Stimulated activated CD4-positive, alpha-beta T cell treated with anti-CD3 and anti-CD28 coated beads, Interleukin-1b, Interleukin-23, amount 100 ng/mL, for 24 hours (primary cell): ENCODE data around the gene INPP5D.

Experiments
- DNase-seq, 4 experiments: peaks; one replicate each; pipeline ENCODE4 v3.0.0-alpha.2; 2020; ENCODE audit warnings: low read depth in 4 of 4, low spot score in 1 of 4

INPP5D gene

DNA sequence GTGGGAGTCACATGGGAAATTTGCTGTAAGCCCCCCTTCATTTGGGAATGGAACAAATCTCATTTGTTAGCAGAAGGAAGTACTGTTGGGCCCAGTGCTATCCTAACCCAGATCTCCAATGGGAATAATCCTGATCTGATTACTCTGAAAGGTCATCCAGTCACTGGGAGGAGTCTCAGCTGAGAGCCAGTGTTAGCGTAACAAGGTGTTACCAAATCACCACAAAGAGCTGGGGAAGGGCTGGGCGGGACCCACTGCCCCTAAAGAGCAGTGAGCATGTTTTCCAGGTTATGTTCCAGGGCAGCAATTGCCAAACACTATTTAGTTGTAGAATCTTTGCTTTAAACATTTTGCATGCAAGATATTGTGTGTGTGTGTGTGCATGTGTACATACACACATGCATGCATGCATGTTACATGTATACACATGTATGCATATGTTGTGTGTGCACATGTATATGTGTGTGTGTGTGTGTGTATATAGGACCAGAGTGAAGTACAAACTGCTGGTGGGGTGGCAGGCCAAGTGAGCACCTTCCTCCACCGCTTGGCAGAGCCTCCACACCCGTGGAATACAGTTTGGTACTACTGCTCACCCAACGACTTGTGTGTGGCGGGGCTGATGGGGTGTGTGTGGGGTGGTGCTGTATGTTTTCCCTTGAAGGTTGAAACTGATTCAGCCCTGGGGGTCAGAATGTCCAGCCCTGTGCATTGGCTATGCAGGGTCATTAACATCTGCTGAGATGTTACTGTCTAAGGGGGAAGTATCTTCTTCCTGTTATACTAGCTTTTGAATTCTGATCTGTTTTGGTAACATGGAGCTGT is 15.2 kb downstream of the INPP5D start:
- no peak for DNase-seq

DNA sequence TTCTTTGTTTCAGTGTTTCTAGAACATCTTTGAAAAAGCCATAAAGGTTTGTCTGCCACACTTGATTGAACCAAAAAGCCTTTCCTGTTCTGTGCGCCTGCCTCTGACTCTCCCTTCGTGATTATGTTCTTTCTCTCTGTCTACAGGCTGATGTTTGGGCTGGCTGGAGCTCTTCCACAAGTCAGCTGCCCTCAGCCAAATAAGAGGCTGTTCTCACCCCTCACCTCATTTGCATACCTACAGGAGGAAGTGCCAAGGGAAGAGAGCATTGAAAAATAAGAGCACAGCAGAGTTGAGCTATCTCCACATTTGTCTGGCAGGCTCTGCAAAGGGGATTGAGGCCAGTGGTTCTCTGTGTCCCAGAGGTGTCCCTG is 15.8 kb downstream of the INPP5D start:
- DNase-seq: no peak

DNA sequence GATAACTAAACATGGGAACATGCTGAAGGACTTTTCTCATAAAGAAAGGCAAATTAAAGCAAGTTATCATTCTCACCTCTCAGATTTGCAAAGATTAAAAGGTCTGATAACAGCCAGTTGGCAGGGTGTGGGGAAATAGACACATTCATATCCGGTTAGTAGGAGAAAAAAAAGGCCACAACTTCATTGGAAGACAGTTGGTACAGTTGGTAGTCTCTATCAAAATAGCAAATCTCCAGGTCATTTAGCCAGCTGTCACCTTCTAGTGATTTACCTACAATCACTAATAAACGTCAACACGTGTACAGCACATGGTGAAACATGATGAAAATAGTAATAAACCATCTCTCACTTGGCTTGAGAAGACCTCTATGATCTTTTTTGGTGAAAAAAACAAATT is 16.6 kb downstream of the INPP5D start:
- no peak for DNase-seq

DNA sequence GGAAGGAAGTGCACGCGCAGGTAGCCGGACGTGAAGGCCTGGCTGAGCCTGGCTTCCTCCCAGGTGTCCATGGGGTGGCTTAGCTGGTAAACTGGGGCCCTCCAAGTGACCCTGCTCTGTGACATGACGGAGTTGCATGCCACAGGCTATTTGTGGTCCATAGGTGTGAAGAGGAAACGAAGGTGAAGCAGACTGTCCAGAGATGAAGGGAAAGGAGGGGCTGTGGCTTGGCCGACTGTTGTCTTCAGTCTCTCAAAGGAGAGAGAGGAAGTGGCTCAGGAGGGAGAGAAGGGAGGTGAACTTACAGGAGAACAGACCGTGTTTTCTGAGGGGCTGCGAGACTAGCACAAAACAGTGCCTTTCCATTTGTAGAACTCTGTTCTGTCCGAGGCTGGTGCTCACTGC is 19.3 kb downstream of the INPP5D start:
- no peak for DNase-seq

DNA sequence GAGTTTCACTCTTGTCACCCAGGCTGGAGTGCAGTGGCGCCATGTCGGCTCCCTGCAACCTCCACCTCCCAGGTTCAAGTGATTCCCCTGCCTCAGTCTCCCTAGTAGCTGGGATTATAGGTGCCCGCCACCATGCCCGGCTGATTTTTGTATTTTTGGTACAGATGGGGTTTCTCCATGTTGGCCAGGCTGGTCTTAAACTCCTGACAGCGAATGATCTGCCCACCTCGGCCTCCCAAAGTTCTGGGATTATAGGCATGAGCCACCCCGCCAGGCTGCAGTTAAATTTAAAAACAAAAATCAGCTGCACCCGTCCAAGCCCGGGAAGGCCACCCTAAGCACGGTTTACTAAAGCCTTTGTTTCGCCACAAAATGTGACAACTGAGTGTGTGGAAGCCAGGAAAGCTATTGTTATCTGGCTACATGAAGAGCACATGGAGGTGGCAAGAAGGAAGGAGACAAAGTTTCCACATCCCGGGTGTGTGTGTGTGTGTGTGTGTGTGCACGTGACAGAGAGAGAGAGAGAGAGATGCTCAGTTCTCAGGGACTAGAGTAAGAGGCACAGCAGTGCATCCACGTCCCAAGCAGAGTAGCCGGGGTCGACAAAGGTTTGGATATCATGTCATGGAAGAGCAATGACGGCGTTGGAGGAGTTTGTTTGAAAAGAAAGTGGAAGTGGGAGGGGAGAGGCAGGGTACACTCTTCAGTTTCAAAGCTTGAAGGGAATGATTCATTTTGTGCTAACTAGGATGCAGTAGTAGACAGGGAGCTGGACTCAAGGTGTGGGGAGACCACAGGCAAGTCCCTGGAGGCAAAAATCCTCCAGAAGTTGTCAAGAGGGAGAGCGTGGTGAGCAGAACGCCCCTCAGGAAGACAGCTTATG is 20.1 kb downstream of the INPP5D start:
- DNase-seq: no peak

DNA sequence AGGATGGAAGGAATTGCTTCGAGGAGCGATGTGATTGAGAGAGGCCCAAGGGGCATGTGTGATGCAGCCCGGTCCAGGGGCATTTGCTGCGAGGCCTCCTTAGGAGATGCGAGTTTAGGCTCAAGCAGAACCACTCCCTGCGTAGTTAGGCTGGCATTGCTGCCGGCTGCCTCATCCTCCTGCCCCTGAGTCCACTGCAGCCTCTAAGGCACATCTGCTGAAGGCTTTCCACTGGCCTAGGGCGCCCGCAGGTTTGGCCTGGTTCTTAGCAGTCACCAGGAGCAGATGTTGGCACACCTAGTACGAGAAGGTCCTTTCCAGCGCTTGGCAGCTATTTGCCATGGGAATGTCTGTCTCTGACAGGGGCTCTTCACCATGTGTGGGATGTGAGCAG is 20.7 kb downstream of the INPP5D start:
- no peak for DNase-seq

DNA sequence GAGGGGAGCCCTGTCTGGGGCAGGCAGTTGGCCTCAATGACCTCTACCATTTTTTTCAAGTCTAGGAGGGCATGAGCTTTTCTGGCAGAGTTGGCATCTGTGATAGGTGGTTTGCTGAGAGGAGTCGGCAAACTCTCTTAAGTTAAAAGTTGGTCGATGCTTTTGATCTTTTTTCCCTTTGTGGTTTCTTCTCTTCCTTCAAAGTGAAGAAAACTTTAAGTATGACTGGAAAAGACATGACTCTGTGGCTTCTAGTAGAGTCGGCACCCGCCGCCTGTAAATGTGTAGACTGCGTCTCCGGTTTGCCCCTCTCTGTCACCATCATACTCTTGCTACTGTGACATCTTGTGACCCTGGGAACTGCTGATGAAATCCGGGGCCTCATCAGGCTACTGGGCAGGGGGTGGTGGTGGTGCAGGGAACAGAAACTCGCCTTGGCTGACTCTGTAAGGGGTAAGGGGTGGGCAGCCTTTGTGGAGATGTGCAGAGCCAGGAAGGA is 21.1 kb downstream of the INPP5D start:
- DNase-seq: peak in 1 of 4 experiments; percentile 49

DNA sequence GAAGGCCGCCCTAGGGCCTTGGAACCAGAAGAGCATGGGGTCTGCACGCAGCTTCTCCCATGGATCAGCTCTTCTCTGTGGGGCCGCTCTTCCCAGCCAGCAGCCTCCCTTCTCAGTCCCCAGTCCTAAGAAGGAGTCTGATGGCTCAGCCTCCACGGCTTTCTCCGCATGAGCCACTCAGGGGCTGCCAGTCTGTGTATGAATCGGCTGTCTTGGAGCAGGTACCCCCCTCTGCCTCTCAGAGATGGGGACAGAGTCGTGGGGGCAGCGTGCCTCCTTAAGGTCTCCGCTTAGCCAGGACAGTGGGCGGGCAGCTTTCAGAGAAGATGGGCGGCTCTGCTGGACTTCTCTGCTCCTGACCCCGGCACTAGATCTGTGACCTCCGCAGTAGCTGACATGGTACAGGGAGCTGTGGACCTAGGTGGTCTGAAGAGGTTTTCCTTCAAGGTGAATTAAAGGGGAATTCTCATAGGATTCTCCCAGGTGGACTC is 21.6 kb downstream of the INPP5D start:
- DNase-seq: no peak

DNA sequence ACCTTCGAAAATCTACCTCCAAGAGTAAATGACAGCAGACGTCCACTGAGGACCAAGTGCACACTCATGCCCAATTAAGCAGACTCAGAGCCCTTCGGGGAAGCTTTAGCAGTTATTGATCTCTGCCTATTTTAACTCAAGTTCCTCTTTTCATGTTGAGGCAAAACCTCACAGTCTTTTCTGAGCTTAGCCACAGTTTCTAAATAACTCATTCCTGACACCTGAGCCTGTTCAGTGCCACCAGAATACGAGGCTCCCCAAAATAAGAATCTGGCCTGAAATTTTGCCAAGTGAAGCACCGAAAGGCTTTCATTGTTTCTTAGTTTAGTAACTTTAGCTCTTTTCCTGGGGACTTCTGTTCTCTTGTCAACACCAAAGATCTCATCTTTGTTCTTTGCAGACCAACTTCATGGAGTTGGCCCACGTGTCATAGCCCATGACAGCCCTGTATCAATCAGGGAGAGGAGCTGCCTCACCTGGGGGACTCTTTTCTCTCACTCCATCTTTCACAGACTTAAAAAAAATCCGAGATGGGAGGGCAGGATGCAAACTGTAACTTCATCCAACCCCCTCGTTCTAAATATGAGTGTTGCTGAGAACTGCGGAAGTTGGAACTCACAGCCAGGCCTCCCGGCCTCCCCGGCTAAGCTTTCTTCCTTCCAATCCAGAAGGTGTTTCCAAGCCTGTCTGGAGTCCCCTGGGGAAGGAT is 22.2 kb downstream of the INPP5D start:
- DNase-seq: no peak

DNA sequence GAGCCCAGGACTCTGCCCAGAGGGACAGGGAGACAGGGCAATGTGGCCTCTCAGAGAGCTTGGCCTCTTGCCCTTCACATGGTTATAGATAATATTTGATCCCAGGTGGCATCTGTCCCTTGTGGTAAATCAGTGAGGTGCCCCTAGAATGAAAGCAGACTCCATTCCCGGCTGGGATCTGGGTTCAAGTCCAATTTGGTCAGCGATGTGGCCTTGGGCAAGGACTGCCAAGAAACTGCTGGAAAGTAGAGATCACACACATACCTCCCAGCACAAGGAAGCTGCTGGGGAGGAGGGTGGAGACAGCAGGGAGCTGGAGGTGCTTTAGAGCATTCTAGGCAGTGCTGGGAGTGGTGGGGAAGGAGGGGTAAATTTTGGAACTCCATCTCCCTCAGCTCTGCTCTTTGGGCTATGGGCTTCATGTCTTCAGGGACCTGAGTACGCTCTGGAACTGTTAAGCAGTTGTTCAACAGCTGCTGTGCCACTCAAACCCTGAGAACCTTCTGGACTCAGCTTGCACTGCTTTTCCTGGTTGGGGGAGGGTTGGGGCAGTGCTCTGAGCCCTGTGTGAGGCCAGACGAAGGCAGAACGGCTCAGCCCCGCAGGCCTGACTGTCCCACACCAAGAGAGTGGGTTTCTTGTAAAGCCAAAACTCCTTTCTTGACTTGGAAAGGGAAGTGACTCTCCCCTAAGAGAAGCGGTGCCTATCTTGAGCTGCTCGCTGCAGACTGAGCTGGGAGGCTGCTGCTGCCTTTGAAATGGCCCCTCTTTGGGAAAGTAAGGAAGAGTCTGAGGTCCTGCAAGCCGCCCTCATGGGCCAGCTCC is 23.0 kb downstream of the INPP5D start:
- DNase-seq: no peak

DNA sequence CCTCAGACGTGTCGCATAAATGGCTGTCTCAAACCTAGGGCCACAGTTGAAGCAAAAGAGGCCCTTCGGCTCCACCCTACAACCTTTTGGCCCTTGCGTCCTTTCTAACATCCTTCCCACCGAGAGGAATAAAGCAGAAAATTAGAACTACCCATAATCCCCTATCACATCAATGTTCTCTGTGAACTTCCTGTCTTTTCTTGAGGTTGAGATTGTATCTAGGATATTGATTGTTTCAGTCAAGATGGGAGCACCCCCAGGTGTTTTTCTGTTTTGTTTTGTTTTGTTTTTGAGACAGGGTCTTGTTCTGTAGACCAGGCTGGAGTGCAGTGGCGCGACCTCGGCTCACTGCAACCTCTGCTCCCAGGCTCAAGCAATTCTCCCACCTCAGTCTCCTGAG is 23.6 kb downstream of the INPP5D start:
- DNase-seq: no peak

DNA sequence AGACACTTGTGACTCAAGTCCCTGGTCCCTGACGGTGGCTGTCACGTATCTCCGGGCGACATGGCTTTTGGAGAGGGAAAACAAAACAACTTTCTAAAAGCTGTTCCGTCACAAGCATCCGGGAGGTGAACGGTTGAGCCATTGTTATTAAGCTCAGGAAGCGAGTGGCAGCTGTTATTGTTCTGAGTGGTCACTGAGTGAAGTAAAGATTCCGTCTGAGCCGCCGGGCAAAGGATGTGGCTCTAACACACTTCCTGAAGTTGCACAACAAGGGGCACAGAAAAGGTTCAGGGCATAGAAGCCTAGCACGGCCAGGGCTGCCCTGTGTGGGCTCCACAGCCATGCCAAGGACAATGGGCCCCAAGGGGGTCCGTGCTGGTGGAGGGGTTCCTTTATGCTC is 24.3 kb downstream of the INPP5D start:
- no peak for DNase-seq

DNA sequence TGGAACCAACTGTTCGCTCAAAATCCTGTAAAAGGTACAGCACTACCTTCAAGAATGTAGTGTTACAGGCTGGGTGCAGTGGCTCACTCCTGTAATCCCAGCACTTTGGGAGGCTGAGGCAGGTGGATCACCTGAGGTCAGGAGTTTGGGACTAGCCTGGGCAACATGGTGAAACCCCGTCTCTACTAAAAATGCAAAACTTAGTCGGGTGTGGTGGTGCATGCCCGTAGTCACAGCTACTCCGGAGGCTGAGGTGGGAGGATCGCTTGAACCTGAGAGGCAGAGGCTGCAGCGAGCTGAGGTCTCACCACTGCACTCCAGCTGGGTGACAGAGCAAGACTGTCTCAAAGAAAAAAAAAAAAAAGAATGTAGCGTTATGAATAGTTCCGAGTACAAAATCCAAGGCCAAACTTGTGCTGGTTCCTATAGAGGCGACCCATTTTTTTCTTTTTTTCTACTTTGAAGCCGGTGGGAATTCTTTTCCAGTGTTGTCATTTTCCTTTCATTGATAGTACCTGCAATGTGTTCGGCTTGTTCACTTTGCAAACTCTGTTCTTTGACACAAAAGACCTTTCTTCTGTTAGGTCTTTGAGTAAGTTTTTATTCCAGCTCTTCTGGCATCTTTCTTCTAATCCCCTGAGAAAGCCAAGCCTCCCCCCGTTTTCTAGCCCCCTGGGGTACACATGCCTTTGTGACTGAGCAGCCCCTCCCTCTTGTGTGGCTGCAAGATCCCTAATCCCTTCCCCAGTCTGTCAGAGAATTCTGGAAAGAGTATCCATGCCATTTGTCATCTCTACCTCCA is 25.1 kb downstream of the INPP5D start:
- DNase-seq: no peak

DNA sequence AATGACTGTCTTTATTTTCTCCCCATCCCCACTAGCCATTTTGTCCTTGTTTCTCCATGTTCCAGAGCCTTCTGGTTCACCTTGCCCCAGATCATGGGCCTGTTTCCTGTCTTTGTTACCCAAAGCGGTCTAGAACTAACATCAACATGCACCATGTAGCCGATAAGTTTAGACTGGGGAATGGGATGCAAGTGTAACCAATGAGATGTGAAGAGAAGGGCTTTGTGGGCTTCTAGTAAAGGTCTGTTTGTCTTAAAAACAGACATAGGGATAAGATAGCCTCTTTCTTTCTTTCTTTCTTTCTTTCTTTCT is 25.7 kb downstream of the INPP5D start:
- DNase-seq: no peak

DNA sequence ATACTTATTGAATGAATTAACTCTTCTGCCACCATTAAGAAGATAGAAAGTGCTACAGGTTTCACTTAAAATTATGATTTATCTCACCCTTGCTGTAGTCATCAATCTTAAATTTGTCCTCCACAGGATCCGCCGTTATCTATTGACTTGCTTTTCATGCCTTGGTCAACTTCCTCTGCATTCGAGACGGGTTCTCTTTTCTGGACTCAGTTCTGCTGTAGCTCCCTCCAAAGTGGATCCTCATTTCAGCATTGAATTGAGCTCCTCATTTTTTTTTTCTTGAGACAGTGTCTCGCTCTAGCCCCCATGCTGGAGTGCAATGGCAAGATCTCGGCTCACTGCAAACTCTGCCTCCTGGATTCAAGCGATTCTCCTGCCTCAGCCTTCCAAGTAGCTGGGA is 27.6 kb downstream of the INPP5D start:
- no peak for DNase-seq

DNA sequence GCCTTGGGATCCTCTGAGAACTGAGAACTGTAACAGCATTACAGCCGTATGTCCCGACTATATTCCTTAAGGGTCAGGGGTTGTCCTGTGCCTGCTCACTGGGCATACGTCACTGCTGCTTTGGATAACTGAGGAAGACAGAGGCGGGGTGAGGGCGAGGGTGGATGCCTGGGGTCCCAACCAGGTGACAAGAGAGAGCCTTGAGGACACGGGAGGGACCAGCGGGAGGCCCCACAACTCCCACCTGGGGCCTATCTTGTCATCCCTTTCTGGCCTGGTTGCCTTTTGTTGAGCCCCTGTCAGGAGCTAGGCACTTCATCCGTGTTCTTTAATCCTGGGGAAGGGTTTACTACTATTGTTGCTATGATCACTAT is 28.8 kb downstream of the INPP5D start:
- no peak for DNase-seq

DNA sequence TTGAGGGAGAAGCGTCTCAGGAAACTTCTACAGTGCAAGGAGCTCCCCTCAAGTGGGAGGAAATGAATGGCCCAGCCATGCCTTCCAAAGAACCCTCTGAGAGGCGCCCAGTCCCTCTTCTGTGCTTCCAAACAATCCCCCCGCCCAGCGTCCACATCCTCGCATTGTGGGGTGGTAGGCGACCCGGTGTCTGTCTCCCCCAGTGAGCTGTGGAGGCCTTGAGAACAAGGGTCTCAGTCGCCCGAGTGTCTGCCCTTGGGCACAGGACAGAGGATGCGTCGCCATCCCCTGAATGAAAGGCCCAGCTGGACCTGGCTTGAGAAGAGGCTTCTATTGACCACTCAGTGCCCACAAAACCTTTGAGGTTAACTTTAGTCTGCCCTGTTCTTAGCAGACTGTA is 29.7 kb downstream of the INPP5D start:
- no peak for DNase-seq

DNA sequence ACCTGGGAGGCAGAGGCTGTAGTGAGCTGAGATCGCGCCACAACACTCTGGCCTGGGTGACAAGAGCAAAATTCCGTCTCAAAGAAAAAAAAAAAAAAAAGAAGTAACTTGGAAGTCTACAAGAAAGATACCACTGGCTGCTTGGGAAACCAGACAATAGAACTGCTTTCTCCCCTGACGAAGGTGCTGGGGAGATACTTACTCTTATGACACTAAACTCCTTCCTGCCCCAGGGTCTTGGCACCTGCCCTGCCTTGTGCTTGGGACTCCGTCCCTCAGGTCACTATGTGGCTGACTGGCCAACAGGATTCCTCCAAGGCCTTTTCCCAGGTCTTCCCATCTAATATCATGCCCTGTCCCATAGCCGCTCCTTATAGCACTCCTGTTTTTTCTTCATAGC is 30.7 kb downstream of the INPP5D start:
- no peak for DNase-seq

DNA sequence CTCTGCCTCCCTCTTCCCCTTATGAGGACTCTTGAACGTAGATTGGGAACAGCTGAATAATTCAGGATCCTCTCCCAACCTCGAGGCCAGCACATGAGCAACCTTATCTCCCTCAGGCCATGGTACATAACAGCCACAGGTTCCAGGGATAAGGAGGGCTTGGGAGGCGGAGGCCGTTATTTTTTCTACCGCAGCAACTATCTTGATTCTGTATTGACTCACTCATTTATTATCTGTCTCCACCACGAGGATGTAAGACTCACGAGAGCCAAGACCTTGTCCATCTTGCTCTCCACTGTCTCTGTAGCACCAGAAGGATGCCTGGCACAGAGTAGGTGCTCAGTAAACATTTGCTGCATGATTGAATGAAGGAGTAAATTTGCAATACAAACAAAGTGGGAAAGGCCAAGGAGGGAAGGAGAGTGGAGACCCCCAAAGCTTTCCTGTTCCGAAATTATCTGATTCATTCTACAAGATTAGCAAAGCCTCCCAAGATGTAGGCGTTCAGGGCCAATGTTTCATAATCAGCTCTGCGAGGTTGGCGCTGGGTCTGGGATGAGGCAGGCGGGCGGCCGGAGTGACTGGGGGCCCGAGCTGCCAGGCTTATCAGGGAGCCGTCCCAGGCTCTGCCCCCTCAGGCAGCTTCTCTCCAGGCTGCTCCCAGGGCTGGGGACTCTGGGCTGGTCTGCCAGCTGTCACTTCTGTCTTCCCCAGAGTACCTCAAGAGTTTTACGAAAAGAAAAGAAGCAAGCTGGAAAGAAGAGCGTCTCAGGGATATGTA is 31.6 kb downstream of the INPP5D start:
- DNase-seq: no peak
